ENCODE results near the gene KLK7.

DNA sequence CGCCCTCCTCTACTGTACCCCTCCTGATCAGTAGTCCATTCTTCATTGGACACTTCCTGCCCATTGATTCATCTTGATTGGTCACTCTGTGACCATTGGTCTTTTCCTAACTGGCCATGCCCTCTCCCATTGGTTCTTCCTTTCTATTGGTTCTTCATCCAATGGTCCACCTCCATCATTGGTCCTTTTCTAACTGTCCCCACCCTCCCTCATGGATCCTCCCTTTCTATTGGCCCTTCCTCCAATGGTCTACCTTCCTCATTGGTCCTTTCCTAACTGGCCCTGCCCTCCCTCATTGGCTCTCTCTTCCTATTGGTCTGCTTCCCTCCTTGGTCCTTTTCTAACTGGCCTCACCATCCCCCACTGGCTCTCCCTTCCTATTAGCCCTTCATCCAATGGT, 21.5 kb downstream of the KLK7 start:
- TF ChIP-seq ZNF423 (CRISPR knock-in tag; IDR thresholded peaks at IDR 0.05) = no peak
- TF ChIP-seq, protein P1, sequence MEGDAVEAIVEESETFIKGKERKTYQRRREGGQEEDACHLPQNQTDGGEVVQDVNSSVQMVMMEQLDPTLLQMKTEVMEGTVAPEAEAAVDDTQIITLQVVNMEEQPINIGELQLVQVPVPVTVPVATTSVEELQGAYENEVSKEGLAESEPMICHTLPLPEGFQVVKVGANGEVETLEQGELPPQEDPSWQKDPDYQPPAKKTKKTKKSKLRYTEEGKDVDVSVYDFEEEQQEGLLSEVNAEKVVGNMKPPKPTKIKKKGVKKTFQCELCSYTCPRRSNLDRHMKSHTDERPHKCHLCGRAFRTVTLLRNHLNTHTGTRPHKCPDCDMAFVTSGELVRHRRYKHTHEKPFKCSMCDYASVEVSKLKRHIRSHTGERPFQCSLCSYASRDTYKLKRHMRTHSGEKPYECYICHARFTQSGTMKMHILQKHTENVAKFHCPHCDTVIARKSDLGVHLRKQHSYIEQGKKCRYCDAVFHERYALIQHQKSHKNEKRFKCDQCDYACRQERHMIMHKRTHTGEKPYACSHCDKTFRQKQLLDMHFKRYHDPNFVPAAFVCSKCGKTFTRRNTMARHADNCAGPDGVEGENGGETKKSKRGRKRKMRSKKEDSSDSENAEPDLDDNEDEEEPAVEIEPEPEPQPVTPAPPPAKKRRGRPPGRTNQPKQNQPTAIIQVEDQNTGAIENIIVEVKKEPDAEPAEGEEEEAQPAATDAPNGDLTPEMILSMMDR (IDR thresholded peaks at IDR 0.05) = no peak
- TF ChIP-seq, protein P2, sequence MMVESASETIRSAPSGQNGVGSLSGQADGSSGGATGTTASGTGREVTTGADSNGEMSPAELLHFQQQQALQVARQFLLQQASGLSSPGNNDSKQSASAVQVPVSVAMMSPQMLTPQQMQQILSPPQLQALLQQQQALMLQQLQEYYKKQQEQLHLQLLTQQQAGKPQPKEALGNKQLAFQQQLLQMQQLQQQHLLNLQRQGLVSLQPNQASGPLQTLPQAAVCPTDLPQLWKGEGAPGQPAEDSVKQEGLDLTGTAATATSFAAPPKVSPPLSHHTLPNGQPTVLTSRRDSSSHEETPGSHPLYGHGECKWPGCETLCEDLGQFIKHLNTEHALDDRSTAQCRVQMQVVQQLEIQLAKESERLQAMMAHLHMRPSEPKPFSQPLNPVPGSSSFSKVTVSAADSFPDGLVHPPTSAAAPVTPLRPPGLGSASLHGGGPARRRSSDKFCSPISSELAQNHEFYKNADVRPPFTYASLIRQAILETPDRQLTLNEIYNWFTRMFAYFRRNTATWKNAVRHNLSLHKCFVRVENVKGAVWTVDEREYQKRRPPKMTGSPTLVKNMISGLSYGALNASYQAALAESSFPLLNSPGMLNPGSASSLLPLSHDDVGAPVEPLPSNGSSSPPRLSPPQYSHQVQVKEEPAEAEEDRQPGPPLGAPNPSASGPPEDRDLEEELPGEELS (CRISPR knock-in tag; IDR thresholded peaks at IDR 0.05) = no peak
- TF ChIP-seq CREM (CRISPR knock-in tag; IDR thresholded peaks at IDR 0.05) = no peak

Measured in WTC11 (cell line).